NCI-H2029 (cell line): Measurements from ENCODE around the gene GOLPH3.
"Not testable (repeated sequence)": the region's sequence is repeated elsewhere in the genome, so short reads cannot be mapped to it uniquely, and the experiment has no call there.

ENCODE experiments used
- DNase-seq: peaks from one replicate; lab custom pipeline; 2025; lab: John Stamatoyannopoulos, UW

GOLPH3 gene

GRCh38 chr5:32135086-32135485 is 39.0 kb downstream of the GOLPH3 start:
- DNase-seq: no peak

GRCh38 chr5:32132757-32133156 is 41.4 kb downstream of the GOLPH3 start:
- DNase-seq: no peak

GRCh38 chr5:32131604-32132003 is 42.5 kb downstream of the GOLPH3 start:
- no peak for DNase-seq

GRCh38 chr5:32130865-32131264 is 43.3 kb downstream of the GOLPH3 start:
- no peak for DNase-seq

GRCh38 chr5:32129074-32129598 is 45.0 kb downstream of the GOLPH3 start:
- DNase-seq: no peak

GRCh38 chr5:32127711-32128110 is 46.4 kb downstream of the GOLPH3 start:
- DNase-seq: no peak

- no peak for DNase-seq
Measured at GRCh38 chr5:32126691-32127090, 47.4 kb downstream of the GOLPH3 start.

GRCh38 chr5:32123889-32124676 is 50.0 kb downstream of the GOLPH3 start:
- no peak for DNase-seq

GRCh38 chr5:32123058-32123805 is 50.9 kb downstream of the GOLPH3 start:
- DNase-seq: no peak

GRCh38 chr5:32118922-32119321 is 55.2 kb downstream of the GOLPH3 start:
- not testable (repeated sequence) for DNase-seq

GRCh38 chr5:32116574-32117313 is 57.4 kb downstream of the GOLPH3 start:
- no peak for DNase-seq

- DNase-seq: no peak
Measured at GRCh38 chr5:32115985-32116384, 58.1 kb downstream of the GOLPH3 start.

- DNase-seq: no peak
Measured at GRCh38 chr5:32110111-32110696, 63.9 kb downstream of the GOLPH3 start.

- no peak for DNase-seq
Measured at GRCh38 chr5:32109236-32109635, 64.9 kb downstream of the GOLPH3 start.

GRCh38 chr5:32108167-32108566 is 66.0 kb downstream of the GOLPH3 start:
- no peak for DNase-seq

- no peak for DNase-seq
Measured at GRCh38 chr5:32107291-32107690, 66.8 kb downstream of the GOLPH3 start.

- no peak for DNase-seq
Measured at GRCh38 chr5:32103521-32103920, 70.6 kb downstream of the GOLPH3 start.

GRCh38 chr5:32102254-32102986 is 71.7 kb downstream of the GOLPH3 start:
- no peak for DNase-seq

GRCh38 chr5:32100691-32101302 is 73.3 kb downstream of the GOLPH3 start:
- no peak for DNase-seq

- DNase-seq: no peak
Measured at GRCh38 chr5:32100230-32100629, 73.9 kb downstream of the GOLPH3 start.

GRCh38 chr5:32099486-32100035 is 74.6 kb downstream of the GOLPH3 start:
- no peak for DNase-seq
